IMR-90 (cell line): ENCODE results near the gene MYADML2.

Experiments
- MAZ ChIP-seq: IDR thresholded peaks from 2 replicates; pipeline ENCODE4 v1.6.1; 2012; ENCODE audit warnings: low read depth, mild to moderate bottlenecking, low read length, improper control_type of control experiment, moderate library complexity, borderline replicate concordance
- POLR2A ChIP-seq: IDR thresholded peaks from 2 replicates; pipeline ENCODE4 v1.6.1; 2012; ENCODE audit warnings: mild to moderate bottlenecking, low read depth, low read length
- RAD21 ChIP-seq: IDR thresholded peaks from 2 replicates; pipeline ENCODE4 v1.6.1; 2012; ENCODE audit warnings: low read length, improper control_type of control experiment
- RFX5 ChIP-seq: IDR thresholded peaks from 2 replicates; pipeline ENCODE4 v1.8.0; 2012; ENCODE audit warnings: low read depth, mild to moderate bottlenecking, low read length, moderate library complexity
- SMC3 ChIP-seq: fragments of 150-350 bp; IDR thresholded peaks from 2 replicates; pipeline ENCODE4 v1.6.1; 2016; ENCODE audit warnings: low read depth, mild to moderate bottlenecking, antibody characterized with exemption, low read length, moderate library complexity
- TF ChIP-seq, protein P1 (sequence below): conservative IDR thresholded peaks from 2 replicates; pipeline ENCODE4 v1.5.1; 2012; ENCODE audit warnings: mild to moderate bottlenecking, low read depth, low read length, improper control_type of control experiment
- TF ChIP-seq, protein P2 (sequence below): fragments of 150-350 bp; IDR thresholded peaks from 2 replicates; pipeline ENCODE4 v1.6.1; 2016; ENCODE audit warnings: low read depth, mild to moderate bottlenecking, low read length, moderate library complexity, borderline replicate concordance

DNA sequence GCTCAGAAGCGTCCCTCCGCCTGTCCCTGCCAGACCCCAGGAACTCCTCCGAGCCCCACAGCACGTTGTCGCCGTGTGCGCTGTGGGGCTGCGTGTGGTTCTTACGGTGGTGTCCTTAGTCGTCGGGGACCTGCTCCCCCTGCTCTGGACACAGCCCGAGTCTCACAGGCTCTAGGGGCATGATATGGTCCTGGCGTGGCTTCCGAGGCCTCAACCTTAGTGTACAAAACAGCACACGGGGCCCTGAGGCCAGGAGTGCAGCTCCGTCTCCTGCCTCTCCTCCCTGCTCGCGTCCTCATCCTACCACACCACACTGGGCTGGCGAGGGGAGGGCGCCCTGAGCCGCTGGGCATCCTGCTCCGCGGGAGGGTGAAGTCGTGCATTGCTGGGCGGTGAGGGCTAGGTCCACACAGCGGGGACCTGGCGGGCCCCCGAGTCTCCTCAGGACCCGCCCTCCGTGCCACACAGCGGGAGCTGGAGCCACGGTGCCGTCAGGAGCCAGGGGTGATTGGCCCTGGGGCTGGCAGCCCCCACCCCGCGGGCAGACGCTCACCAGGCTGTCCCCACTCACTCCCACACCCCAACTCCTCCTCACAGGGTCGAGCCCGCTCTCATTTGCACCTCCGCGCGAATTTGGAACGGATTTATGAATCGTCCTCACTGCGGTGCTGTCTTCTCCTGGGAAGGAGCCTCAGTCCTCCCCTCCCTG lies 18.3 kb downstream of the MYADML2 start:
- TF ChIP-seq RFX5: no peak
- TF ChIP-seq, protein P1, sequence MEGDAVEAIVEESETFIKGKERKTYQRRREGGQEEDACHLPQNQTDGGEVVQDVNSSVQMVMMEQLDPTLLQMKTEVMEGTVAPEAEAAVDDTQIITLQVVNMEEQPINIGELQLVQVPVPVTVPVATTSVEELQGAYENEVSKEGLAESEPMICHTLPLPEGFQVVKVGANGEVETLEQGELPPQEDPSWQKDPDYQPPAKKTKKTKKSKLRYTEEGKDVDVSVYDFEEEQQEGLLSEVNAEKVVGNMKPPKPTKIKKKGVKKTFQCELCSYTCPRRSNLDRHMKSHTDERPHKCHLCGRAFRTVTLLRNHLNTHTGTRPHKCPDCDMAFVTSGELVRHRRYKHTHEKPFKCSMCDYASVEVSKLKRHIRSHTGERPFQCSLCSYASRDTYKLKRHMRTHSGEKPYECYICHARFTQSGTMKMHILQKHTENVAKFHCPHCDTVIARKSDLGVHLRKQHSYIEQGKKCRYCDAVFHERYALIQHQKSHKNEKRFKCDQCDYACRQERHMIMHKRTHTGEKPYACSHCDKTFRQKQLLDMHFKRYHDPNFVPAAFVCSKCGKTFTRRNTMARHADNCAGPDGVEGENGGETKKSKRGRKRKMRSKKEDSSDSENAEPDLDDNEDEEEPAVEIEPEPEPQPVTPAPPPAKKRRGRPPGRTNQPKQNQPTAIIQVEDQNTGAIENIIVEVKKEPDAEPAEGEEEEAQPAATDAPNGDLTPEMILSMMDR: no peak
- no peak for TF ChIP-seq SMC3
- no peak for TF ChIP-seq MAZ
- TF ChIP-seq, protein P2, sequence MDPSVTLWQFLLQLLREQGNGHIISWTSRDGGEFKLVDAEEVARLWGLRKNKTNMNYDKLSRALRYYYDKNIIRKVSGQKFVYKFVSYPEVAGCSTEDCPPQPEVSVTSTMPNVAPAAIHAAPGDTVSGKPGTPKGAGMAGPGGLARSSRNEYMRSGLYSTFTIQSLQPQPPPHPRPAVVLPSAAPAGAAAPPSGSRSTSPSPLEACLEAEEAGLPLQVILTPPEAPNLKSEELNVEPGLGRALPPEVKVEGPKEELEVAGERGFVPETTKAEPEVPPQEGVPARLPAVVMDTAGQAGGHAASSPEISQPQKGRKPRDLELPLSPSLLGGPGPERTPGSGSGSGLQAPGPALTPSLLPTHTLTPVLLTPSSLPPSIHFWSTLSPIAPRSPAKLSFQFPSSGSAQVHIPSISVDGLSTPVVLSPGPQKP: no peak
- no peak for TF ChIP-seq RAD21
- TF ChIP-seq POLR2A: no peak
